GM12864 (cell line): ENCODE measurements around the gene MAGED4.
"Not testable (repeated sequence)": the region's sequence is repeated elsewhere in the genome, so short reads cannot be mapped to it uniquely, and the experiment has no call there.

ENCODE experiments used
- DNase-seq: peaks from one replicate; pipeline ENCODE4 v3.0.0-alpha.2; 2011; ENCODE audit warnings: low read depth
- H3K4me3 ChIP-seq: 2 replicates; pipeline ENCODE4 v1.5.1; 2011; ENCODE audit warnings: mild to moderate bottlenecking, low read depth, low read length, control low read depth
- TF ChIP-seq, protein P1 (sequence below): IDR thresholded peaks from 2 replicates; pipeline ENCODE4 v1.5.1; 2011; ENCODE audit warnings: low read depth, mild to moderate bottlenecking, moderate library complexity, low read length, control low read depth, inconsistent platforms; ENCODE audit errors: missing control alignments

MAGED4 gene, protein sequence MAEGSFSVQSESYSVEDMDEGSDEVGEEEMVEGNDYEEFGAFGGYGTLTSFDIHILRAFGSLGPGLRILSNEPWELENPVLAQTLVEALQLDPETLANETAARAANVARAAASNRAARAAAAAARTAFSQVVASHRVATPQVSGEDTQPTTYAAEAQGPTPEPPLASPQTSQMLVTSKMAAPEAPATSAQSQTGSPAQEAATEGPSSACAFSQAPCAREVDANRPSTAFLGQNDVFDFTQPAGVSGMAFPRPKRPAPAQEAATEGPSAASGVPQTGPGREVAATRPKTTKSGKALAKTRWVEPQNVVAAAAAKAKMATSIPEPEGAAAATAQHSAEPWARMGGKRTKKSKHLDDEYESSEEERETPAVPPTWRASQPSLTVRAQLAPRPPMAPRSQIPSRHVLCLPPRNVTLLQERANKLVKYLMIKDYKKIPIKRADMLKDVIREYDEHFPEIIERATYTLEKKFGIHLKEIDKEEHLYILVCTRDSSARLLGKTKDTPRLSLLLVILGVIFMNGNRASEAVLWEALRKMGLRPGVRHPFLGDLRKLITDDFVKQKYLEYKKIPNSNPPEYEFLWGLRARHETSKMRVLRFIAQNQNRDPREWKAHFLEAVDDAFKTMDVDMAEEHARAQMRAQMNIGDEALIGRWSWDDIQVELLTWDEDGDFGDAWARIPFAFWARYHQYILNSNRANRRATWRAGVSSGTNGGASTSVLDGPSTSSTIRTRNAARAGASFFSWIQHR

DNA sequence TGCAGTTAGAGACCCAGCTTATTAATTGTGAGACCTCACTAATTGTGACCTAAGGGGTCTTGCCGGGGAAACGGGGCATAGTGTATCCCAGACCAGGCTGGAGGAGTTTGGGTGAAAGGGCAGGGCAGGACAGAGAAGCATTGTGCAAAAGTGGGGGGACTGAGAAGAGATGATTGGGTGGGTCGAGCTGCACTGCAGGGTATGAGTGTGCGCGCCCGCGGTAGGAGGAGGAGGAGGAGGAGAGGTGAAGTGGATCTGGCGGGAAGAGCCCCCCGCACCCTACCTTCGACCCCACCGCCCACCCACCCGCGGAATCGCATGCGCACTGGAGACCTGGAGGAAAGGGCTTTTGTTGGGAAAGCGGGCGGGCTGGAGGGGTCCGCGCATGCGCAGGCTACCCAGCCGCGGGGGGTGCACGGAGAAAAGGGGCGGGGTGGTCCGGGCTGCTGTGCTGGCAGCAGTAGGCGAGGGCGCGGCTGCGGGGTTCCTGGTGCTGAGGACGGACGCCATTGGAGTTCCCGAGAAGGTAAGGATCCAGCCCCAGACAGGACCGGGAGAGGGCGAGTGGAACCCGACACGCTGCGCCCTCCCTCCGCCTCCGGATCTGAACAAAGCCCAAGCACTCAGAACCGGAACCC, at the start of gene MAGED4:
MAGED4 (plus strand) TSS at position 449 of the 638 bp plus-strand sequence. CDS start 1,035 bp downstream, outside the sequence.
- not testable (repeated sequence) for H3K4me3 ChIP-seq, DNase-seq

DNA sequence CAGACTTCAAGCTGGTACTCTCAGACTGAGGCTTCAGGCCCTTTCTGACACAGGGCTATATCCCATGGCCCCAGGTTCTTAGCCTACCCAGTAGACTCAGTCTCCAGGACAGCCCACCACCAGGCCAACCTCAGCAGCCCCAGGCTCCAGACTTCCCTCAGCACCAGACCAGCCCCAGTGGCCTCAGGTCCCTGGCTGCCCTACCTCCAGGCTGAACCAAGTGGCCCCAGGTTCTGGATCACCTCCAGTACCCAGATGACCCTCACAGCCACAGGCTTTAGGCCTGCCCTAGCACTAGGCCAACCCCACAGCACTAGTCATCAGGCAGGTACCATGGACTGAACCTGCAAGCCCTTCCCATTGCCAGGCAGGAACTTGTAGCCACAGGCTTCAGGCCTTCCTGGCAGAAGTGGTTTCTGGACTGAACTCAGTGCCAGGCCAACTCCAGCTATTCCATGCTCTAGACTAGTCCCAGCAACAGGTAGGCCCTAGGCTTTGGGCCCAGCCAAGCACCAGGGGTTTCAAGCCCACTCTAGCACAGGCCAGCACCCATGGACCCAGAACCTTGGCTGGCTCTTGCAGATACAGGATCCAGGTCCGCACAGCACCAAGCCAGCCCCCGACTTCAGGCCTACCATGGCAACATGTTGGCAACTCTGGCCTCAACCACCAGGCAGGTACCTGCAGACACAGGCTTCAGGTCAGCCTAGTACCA, 45.7 kb upstream of the MAGED4 start:
- no peak overlapping the region for H3K4me3 ChIP-seq
- no peak for DNase-seq
- TF ChIP-seq, protein P1, sequence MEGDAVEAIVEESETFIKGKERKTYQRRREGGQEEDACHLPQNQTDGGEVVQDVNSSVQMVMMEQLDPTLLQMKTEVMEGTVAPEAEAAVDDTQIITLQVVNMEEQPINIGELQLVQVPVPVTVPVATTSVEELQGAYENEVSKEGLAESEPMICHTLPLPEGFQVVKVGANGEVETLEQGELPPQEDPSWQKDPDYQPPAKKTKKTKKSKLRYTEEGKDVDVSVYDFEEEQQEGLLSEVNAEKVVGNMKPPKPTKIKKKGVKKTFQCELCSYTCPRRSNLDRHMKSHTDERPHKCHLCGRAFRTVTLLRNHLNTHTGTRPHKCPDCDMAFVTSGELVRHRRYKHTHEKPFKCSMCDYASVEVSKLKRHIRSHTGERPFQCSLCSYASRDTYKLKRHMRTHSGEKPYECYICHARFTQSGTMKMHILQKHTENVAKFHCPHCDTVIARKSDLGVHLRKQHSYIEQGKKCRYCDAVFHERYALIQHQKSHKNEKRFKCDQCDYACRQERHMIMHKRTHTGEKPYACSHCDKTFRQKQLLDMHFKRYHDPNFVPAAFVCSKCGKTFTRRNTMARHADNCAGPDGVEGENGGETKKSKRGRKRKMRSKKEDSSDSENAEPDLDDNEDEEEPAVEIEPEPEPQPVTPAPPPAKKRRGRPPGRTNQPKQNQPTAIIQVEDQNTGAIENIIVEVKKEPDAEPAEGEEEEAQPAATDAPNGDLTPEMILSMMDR: no peak

DNA sequence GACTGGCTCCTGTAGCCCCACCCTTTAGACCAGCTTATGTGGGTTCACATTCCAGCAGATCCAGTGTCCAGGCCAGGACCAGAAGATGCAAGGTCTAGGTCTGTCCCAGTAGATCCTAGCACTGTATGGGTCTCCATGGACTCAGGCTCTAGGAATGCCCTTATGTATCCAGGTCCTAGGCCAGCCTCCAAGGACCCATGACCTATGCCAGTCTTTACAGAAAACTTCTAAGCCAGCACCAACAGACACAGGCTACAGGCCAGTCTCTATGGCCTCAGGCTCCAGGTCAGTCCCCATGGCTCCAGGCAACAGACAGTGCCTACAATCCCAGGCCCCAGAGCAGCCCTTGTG, 45.2 kb upstream of the MAGED4 start:
- no peak for DNase-seq
- TF ChIP-seq, protein P1: no peak
- no peak overlapping the region for H3K4me3 ChIP-seq

DNA sequence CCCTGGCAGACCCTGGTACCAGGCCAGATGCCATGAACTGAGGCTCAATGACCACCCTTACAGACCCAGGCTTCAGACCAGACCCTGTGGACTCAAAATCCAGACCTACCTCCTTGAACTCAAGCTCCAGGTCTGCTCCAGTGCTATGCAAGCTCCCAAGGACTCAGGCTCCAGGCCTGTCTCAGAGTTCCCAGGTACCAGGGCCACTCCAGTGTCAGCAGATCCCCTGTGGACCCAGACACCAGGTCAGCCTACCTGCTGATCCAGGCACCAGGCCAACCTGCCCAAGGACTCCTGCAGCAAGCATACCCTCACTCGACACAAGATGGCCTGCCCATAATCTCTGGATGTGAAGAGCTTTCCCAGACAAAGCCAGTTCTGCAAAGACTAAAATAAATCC, 44.7 kb upstream of the MAGED4 start:
- TF ChIP-seq, protein P1: no peak
- H3K4me3 ChIP-seq: no peak overlapping the region
- DNase-seq: no peak

DNA sequence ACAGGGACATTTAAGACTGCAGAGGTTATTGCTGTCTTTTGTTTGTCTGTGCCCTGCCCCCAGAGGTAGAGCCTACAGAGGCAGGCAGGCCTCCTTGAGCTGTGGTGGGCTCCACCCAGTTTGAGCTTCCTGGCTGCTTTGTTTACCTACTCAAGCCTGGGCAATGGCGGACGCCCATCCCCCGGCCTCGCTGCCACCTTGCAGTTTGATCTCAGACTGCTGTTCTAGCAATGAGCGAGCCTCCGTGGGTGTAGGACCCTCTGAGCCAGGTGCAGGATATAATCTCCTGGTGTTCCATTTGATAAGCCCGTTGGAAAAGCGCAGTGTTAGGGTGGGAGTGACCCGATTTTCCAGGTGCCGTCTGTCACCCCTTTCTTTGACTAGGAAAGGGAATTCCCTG, 34.0 kb upstream of the MAGED4 start:
- DNase-seq, H3K4me3 ChIP-seq: not testable (repeated sequence)

DNA sequence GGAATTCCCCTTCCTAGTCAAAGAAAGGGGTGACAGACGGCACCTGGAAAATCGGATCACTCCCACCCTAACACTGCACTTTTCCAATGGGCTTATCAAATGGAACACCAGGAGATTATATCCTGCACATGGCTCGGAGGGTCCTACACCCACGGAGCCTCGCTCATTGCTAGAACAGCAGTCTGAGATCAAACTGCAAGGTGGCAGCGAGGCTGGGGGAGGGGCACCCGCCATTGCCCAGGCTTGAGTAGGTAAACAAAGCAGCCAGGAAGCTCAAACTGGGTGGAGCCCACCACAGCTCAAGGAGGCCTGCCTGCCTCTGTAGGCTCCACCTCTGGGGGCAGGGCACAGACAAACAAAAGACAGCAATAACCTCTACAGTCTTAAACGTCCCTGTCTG, 24.5 kb upstream of the MAGED4 start:
- not testable (repeated sequence) for H3K4me3 ChIP-seq, DNase-seq

DNA sequence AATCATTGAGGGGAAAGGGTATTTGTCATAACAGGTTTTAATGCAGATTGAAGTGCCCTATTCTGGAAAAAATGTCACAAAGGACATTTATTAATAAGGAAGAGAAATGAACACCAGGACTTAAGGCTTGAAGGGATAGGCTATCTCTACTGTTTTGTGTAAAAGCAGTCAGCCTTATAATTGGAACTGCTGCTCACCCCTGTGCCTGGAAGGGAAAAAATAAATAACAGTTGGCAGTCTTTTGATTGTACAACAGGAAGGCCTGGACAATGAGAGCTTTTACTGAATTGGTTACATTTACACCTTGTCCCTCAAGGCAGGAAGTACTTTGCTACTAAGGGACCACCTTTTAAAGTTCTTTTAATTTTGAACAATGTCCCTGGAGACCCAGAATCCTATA, 17.8 kb upstream of the MAGED4 start:
- no peak overlapping the region for H3K4me3 ChIP-seq
- TF ChIP-seq, protein P1: no peak
- DNase-seq: no peak

DNA sequence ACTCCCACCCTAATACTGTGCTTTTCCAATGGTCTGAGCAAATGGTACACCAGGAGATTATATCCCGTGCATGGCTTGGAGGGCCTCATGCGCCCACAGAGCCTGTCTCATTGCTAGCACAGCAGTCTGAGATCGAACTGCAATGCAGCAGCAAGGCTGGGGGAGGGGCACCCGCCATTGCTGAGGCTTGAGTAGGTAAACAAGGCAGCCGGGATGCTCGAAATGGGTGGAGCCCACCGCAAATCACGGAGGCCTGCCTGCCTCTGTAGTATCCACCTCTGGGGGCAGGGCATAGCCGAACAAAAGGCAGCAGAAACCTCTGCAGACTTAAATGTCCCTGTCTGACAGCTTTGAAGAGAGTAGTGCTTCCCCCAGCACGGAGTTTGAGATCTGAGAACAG, 13.6 kb upstream of the MAGED4 start:
- not testable (repeated sequence) for DNase-seq, H3K4me3 ChIP-seq

DNA sequence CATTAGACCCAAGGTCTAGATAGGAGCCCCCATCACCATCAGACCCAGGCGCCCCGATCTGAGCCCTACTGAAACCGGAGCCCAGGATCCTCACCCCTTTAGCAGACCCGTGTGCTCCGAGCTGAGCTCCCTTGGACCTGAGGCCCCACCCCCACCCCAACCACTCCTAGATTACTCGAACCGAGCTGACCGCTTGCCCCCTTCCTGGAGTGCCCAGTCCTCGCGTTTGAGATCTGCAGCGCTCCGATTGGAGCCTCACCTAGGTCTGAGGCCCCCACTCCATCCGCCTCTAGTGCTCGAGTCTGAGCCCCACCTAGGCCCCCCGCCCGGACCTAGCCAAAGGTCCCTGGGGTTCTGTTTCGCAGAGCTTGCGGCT, 378 bp downstream of the MAGED4 start:
- not testable (repeated sequence) for H3K4me3 ChIP-seq, DNase-seq

DNA sequence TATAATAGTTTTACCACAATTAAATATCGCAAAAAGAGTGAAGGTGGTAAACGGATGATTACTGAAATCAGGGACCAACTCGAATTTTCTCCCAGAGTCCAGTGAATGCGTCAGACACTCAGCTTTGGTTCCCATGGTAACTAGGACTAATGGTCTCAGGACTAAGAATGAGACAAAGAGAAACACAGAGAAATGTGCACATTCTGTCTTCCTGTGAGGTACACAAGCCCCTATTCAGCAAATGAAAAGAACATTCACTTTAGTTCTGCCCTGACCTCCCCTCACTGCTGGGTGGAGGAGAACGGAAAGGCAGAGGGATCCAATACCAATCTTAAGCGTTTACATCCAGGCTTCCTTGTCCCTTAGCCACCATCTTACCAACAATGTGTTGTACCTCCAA, 26.7 kb downstream of the MAGED4 start:
- not testable (repeated sequence) for H3K4me3 ChIP-seq, DNase-seq
